GM18517 (cell line): ENCODE data around the gene PSORS1C1.
"Not testable (repeated sequence)": the region's sequence is repeated elsewhere in the genome, so short reads cannot be mapped to it uniquely, and the experiment has no call there.

Experiments used
- ATAC-seq: cut with Tn5 transposase; IDR thresholded peaks from one replicate; pipeline ENCODE4 v1.9.1; 2021; ENCODE audit warnings: mild to moderate bottlenecking, moderate library complexity; ENCODE audit not compliant: unreplicated experiment

The PSORS1C1 gene

DNA sequence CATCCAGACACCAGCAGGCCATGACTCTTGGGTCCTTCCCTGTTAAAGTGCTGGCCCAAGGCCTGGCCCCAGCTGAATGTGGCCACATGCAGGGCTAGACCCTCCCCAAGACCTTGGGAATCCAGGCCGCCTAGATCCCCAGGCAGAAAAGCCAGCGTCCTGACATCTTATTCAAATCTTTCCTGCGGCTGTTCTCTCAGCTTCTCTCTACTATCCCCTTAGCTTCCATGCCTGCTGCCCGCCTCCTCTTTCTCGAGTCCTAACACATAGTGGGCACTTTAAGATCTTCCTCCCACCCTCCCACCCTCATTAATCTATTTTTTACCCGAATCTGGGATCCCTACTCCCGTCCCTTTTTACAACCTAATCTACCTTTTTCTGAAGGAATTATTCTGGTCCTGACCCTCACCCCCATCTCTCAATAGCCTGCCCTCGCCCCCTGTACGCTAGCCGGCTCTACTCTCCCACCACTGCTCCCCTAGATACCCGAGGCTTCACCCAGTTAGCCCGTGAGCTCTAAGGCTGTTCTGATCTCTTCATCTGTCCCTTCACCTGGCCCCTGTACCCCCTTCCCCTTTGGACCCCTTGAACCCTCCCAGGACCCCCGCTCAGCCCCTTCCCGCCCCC lies 43.0 kb downstream of the PSORS1C1 start, which contains the start of gene CCHCR1:
Gene CCHCR1 (minus strand): TSS at position 290 of the 627 bp plus-strand sequence. CDS start 202 bp downstream, at position 88.
- no peak for ATAC-seq

DNA sequence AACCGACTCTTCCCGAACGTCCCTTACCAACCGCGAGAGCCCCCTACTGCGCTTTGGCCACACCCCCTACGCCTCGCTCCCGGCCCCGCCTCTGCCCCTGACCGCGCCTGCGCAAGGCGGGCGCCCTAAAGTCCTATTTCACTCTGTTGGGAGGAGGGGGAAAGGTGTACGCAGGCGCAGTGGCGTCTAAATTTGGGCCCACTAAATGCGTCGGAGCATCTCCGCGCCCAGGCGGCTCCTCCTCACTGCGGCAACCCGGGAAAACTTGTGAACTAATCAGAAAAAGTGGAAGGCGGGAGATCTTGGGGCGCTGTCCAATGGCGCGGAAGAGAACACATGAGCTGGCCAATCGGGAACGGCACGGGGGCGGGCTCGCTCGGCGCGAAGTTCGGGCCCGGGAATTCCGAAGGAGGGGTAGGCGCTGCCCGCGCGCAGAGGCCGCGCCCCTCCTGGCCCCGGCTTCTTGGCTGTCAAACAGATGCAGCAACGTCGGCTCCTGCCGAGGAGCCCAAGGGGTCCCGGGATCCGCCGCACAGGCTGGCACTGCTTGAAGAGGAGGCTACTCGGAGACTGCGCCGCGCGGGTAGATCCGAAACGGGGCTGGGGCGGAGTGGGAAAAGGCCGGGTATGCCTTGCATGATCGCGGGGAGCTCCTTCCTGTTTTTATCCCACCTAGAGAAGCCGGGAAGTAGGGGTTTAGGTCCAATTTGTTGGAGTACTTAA lies 43.7 kb downstream of the PSORS1C1 start, which contains the start of gene TCF19:
Gene TCF19 (plus strand): TSS at position 450 of the 723 bp plus-strand sequence. CDS start 881 bp downstream, outside the sequence.
- peak; percentile 92 for ATAC-seq

DNA sequence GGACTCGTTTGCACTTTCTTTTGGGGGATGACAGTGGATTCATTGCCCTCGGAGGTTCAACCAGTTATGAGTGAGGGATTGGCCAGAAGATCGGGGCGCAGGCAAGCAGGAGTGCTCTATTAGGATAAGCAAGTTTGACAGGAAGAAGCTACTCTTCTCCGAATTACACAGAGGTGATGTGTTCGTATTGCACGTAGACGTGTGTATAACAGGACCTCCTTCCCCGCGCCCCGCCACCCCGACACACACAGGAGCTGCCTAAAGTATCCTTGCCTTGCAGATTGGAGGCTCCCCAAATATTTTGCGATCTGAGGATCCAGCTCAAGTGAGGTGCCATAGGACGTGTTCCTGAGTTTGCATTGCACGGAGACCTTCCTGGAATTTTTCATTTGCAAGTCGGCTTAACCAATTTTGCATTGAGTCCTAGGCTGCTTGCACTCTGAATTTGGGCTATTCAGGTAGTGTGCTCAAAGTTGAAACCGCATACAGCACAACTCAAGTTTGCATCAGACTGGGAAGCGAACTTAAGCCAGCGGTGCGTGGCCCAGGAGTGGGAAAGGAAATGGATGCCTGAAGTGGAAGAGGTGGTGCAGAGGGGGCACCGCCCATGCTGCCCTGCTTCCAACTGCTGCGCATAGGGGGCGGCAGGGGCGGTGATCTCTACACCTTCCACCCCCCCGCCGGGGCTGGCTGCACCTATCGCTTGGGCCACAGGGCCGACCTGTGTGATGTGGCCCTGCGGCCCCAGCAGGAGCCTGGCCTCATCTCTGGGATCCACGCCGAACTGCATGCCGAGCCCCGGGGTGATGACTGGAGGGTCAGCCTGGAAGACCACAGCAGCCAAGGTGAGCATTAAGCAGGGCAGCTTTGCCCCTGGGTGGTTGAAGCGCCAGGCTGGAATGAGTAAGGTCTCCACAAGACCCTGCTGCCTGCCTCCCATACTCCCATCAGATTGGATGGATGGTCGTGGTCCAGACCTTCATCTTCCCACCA lies 44.6 kb downstream of the PSORS1C1 start:
- ATAC-seq = peak; percentile 10

DNA sequence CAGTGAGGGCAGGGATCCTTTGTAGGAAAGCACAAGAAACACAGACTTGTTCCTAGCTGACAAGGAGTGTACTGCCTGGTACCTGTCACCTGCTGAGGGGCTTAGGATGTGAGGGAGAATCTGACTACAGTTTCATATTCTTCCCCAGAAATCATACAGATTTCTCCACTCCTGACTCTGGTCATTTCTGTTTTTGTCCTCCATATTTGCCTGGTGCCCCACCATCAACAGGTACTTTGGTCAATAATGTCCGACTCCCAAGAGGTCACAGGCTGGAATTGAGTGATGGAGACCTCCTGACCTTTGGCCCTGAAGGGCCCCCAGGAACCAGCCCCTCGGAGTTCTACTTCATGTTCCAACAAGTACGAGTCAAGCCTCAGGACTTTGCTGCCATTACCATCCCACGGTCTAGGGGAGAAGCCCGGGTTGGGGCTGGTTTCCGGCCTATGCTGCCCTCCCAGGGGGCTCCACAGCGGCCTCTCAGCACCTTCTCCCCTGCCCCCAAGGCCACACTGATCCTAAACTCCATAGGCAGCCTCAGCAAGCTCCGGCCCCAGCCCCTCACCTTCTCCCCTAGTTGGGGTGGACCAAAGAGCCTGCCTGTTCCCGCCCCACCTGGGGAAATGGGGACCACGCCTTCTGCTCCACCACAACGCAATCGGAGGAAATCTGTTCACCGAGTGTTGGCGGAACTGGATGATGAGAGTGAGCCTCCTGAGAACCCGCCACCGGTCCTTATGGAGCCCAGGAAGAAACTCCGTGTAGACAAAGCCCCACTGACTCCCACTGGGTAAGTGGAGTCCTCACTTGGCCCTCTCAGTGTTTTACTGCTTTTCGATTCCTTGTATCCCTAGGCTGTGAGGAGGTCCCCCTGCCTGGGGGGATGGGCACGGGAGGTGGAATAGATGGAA lies 46.9 kb downstream of the PSORS1C1 start:
- ATAC-seq = no peak

DNA sequence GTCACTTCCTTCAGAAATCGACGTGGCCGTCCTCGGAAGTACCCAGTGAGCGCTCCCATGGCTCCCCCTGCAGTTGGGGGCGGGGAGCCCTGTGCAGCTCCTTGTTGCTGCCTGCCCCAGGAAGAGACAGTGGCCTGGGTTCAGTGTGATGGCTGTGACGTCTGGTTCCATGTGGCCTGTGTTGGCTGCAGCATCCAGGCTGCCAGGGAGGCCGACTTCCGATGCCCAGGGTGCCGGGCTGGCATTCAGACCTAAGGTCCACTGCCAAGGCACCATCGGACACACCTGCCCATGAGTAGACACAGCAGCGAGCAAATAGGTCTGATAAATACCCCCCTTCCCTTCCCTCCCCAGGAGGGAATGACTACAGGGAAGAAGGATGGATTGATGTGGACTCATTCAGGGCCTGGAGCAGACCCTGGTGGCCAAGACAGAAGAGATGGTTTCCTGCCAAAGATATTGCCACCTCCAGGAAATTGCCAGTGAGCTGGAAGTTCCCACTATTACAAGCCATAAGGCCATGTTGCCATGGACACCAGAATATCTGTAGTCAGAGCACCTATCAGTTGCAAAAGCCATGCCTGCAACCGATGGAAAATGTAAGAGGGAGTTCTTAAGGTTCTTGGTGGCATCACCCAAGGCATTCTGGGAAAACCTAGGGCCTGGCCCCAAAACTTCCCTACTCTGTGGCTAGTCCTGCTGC lies 48.0 kb downstream of the PSORS1C1 start:
- ATAC-seq = no peak

DNA sequence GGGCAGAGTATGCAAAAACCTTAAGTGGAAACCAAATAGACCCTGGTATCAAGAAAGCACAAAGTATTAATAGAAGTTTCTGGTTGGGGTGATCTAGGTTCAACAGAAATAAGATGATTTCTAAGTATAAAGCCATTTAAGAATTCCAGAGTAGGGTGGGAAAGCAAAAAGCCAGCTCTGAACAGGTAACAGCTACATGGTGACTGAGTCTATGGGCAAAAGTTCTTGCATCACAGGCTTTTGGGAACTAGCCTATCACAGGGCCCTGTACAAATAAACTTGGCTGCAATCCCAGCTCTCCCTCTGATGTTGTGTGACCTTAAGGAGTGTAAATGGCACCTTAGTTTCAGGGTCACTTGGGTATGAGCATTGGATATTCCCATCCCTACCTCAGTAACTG lies 49.3 kb downstream of the PSORS1C1 start:
- no peak for ATAC-seq

DNA sequence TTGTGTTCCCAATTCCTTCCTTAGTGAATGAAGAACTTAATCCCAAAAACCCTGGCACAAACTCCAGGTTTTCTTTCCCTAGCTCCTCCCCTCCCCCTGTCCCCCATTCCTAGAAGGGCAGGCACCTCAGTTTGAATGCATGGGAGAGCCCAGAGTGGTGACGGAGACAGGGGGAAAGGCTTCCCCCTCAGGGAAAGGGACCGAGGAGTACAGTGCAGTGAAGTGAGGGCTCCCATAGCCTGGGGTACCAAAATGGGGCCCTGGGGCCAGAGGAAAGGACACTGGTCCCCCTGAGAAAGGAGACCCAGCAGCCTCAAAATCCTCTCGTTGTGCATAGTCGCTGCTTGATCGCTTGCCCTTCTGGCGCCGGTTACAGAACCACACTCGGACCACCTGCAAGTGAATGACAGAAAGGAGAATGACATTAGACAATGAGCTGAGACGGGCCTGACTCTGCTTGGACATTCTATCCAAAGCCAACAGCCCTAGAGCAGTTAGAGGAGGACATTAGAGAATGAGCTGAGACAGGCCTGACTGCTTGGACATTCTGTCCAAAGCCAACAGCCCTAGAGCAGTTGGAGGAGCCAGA lies 50.0 kb downstream of the PSORS1C1 start:
- ATAC-seq = not testable (repeated sequence)

DNA sequence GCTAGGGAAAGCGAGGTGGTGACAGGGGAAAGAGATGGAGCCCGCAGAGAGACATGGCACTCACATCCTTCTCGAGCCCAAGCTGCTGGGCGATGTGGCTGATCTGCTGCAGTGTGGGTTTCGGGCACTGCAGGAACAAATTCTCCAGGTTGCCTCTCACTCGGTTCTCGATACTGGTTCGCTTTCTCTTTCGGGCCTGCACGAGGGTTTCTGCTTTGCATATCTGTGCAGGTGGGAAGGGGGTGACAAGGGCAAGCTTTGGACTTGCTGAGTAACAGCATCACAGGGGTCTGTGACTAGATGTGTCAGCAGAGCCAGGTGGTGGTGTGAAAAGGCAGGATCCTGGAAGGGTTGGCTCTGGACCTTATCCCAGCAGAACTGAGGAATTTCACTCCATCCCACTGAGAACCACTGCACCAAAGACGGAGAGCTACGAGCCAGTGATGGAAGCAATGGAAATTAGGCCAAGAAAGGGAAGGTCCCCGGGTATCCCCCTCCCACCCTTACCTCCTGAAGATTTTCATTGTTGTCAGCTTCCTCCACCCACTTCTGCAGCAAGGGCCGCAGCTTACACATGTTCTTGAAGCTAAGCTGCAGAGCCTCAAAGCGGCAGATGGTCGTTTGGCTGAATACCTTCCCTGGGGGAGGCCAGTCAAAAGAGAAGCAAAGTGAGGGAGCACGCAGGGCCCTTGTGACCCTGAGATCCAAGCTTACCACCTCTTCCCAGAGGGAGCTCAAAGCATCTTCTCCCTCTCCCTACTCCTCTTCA lies 50.6 kb downstream of the PSORS1C1 start:
- peak; percentile 81 for ATAC-seq

DNA sequence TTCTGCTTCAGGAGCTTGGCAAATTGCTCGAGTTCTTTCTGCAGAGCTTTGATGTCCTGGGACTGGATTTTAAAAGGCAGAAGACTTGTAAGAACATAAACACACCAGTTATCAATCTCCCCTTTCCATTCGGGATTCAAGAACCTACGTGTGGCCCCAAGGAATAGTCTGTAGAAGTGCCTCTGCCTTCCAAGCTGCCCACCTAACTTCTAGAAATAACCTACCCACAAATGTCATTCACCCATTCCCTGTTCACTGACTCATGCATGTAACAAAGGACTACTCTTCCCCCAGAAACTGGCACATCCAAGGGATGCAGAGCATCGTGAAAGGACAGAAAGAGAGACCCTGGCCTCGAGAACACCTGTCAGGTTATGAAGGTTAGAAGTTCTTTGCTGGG lies 51.4 kb downstream of the PSORS1C1 start:
- ATAC-seq = no peak

DNA sequence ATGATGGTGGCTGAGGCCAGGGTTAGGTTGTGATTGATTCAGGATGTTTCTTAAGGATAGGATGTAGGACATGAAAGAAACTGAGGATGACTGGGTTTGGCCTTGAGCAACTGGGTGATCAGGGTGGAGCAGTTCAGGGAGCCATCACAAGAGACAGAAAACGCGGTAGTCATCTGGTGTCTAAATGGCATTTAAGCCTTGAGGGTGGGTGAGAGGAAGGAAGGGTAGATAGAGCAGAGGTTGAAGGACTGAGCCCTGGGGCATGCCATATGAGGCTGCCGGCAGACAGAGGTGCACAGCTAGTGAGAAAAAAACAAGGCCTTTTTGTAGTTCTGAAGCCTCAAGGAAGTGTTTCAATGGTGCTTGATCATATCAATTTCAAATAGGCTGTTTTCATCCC lies 54.0 kb downstream of the PSORS1C1 start:
- no peak for ATAC-seq

DNA sequence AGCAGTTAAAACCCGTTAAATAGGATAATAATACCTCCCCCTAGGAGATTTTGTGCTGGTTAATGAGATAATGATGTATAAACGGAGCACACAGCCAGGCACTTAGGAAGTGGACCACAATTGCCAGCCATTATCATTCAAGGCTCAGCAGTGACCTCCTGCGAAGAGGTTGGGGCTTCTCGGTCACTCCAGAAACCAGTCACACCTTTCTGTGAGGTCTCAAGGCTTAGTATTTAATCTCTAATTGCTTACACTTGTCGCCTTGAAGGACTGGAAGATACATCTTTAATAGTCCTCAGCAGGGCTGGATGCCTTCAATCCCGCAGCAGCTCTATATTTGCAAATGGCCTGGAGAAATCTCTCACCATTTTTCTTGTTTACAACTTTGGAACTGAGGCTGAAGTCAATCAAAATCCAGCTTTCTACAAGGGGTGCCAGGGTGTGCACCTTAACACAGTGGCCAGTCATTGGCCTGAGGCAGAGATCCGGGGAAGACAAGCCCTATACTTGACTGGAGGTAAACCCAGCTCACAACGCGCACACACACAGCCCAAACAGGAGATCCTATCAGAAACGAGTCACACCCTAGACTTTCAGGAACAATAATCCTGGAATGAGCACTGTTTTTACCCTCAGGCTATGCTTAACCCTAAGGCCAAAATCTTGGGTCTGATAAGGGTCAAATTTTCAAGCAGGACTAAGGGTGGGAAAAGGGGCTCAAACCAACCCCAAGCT lies 54.7 kb downstream of the PSORS1C1 start:
- no peak for ATAC-seq

DNA sequence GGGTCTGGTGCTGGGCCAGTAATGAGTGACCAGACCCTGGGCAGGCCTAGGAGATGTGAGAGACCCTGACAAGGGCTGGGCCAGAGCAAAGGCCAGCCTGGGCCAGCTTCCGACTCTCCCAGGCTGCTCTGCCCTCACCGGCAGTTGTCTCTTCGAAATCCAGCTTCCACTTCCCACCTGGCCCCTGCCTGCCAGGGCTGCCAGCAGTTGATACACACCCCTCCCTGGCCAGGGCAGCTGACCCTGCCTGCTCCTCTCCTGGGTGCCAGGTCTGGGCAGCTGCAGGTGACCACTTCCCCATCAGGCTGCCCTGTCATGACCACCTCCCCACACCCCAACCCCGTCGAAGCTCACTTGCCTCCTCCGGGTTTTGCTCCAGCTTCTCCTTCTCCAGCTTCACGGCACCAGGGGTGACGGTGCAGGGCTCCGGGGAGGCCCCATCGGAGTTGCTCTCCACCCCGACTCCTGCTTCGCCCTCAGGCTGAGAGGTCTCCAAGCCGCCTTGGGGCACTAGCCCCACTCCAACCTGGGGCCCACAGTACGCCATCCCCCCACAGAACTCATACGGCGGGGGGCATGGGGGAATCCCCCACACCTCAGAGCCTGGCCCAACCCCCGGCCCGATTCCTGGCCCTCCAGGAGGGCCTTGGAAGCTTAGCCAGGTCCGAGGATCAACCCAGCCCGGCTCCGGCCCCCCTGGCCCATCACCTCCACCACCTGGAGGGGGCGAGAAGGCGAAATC lies 55.4 kb downstream of the PSORS1C1 start:
- ATAC-seq = not testable (repeated sequence)

DNA sequence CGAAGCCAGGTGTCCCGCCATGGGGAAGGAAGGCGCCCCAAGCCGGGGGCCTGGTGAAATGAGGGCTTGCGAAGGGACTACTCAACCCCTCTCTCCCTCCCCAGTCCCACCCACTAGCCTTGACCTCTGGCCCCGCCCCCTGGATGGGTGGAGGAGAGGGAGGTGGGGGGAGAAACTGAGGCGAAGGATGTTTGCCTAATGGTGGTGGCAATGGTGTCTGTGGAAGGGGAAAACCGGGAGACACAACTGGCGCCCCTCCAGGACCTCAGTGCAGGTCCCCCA lies 55.9 kb downstream of the PSORS1C1 start, which contains the start of gene POU5F1:
Gene POU5F1 (minus strand): TSS at position 83 of the 282 bp plus-strand sequence. CDS start 62 bp downstream, at position 21.
- no peak for ATAC-seq

DNA sequence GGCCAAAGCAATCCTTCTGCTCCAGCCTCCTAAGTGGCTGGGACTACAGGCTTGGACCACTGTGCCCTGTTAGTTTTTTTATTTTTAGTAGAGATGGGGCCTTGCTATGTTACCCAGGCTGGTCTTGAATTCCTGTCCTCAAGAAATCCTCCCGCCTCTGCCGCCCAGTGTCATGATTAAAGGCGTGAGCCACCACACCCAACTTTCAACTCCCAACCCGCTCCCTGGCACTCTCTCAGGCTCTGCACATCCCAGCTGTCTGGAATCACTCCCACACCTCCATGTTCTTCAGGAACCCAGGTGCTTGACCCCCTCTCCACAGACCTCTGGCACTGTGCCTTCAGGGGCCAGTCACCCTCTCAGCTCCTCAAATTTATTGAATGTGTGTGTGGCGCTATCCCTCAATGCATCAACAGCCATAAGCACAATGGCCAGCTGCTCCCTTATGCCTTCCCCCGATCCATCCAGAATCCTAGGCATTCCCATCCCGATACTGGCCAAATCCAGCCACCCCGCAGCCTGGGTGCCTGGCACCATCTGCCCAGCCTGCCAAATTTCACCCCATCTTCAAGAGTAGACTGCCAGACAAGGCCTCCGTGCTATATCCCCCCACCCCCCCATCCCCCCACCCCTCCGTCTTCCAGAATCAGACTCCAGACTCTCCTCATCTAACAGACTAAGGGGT lies 56.5 kb downstream of the PSORS1C1 start:
- ATAC-seq = no peak

DNA sequence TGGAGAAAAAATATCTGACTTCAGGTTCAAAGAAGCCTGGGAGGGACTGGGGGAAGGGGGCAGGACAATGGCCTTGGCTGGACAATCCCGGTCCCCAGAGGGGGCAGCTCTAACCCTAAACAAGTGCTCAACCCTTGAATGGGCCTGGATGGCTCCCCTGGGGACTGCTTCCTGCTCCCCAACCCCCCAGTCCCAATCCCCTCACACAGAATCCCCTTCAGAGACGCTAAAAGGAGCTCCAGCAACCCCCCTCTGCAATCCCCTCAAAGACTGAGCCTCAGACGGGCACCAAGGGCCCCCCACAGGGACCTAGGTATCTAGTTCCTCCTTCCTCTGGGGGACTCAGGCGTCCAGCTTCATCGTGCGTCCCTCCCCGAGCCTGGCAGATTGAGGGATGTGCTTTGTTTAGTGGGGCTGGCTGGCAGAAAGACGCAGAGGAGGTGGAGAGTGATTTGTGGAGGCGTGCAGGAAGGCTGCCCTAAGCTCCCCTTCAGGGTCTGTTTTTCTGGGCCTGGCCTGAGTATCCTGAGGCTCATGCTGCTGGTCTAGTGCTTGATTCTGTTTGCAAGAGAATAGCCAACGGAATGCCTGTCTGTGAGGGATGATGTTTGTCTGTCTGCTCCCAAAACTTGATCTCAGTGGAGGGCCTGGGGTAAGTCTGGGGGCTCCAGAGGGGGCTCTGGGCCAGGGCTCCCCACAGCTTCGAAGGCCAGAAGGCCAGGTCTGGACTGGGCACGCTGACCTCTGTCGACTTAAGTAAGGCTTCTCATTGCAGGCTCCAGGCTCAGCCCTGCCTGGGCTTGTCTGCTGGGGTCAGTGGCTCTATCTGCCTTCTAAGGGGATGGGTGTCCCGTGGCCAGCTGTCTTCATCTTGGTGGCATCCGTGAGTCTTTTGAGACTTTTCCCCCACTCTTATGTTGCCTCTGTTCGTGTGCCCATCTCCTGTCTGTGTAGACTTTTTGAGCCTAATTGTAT lies 57.6 kb downstream of the PSORS1C1 start:
- ATAC-seq = no peak
